GM10847 (cell line): ENCODE data around the gene PHLDA2.

Source experiments
- POLR2A ChIP-seq: IDR thresholded peaks from 2 replicates; pipeline ENCODE4 v1.6.1; 2011; ENCODE audit not compliant: insufficient read length; ENCODE audit errors: extremely low read depth

PHLDA2 gene

DNA sequence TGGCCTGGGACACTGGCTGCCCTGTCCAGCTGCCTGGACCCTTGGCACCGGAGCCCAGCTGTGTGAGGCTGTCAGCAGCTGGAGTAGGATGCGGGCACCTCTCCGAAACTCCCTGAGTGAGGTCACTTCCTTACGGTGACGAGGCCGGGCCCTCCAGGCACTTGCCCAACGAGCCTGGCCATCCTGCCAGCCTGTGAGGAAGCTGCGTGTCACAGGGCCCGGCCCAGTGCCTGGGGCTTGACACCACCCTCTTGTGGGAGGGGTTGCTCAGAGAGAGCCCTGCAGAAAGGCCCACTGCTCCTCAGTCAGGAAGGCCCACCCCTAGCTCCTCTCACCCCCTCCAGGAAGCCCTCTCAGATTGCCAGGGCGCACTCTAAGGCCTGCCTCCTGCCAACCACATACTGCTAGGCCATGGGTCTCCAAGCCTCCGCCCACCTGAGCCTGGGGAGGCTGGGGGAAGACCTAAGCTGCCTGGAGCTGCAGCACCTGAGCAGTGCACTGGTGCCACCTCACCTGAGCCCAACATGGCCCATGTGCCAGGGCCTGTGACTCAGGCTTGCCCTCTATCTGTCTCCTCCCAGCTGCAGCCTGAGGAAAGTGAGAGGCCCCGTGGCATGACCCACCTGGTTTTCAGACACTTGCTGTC lies 4.3 kb upstream of the PHLDA2 start:
- no peak for TF ChIP-seq POLR2A

DNA sequence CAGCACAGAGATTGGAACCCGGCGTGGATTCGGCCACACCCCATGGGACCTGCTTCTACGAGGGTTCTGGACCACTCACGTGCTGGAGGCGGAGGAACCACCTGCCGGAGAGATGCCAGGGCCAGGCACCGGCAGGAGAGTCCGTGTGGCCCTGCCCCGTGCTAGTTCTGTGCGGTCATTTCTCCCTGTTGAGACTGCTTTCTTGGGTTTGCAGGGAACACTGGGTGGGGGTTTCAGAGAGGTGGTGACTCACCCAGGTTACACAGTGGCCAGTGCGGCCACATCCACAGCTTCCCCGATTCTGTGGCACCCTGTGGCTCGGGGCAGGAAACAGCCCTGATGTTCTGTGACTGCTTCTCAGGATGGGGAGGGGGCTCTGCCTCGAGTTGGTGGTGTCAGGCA lies 3.6 kb upstream of the PHLDA2 start:
- TF ChIP-seq POLR2A = no peak

GRCh38 chr11:2931771-2932738 lies 2.8 kb upstream of the PHLDA2 start:
- TF ChIP-seq POLR2A = no peak

- TF ChIP-seq POLR2A = no peak
These were observed 2.2 kb upstream of the PHLDA2 start for GRCh38 chr11:2931420-2931746.

- no peak for TF ChIP-seq POLR2A
These were observed 1.6 kb upstream of the PHLDA2 start for GRCh38 chr11:2930704-2931419.

GRCh38 chr11:2929950-2930703 lies 907 bp upstream of the PHLDA2 start:
- TF ChIP-seq POLR2A = no peak

GRCh38 chr11:2929531-2929949 lies 320 bp upstream of the PHLDA2 start:
- TF ChIP-seq POLR2A = no peak

DNA sequence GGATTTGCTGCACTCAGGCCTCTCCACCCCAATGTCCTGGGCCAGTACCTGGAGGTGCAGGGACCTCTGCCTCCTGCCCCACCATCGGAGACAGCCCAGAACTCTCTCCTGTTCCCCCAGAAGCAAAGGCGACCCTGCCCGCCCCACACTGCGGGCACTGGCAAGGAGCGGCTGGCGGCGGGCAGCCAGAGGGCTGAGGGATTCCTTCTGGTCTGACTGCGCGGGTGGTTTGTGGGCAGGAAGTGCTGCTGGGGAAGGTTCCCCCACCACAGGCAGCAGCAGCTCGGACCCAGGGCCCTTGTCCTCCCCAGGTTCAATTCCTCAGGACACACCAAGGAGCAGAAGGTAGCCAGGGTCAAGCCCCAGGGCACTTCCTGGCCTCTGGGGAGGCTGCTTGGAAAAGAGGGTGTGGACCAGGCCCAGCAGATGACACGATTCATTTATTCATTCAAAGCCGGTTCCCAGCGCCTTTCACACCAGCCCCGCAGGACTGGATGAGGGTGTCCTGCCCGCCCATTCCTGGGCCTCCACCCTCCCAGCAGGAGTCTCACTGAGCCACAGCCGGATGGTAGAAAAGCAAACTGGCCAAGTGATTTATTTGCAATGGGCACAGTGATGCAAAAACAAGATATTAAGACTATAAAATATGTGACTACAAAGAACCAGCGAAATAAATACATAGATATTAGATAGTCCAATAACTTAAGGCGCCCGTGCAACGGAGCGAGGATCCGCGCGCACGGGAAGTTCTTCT lies 1.2 kb downstream of the PHLDA2 start:
- TF ChIP-seq POLR2A = no peak

DNA sequence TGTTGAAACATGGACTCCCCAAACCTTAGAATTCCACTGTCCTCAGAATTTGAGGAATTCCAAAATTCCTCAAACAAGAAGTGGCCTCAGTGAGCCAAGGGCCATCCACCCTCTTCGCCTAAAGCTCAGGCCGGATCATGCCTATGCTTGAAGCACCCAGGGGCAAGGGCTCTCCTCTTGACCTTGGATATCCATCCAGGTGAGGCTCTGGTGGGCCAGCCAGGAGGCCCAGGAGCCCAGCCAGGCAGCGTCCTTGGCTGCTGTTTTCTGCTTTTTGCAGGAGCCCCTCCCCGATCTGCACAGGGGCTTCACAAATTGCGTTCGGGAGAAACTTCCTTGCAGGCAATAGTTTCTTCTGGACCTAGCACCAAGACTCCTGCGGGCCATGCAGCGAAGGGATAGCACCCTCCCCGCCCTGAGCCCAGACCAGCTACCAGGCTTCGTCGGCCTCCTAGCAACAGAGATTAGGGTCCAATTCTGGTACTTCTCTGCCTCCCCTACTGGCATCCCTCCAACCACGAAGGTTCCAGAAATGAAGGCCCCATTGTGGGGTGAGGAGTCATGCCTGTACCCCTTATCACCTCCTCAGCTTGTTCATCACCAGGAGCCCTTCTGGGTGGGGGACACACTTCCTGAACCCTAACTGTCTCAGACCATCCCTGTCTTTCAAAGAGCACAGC lies 2.0 kb downstream of the PHLDA2 start:
- TF ChIP-seq POLR2A = no peak

- TF ChIP-seq POLR2A = no peak
These were observed 2.6 kb downstream of the PHLDA2 start for GRCh38 chr11:2926611-2927051.

DNA sequence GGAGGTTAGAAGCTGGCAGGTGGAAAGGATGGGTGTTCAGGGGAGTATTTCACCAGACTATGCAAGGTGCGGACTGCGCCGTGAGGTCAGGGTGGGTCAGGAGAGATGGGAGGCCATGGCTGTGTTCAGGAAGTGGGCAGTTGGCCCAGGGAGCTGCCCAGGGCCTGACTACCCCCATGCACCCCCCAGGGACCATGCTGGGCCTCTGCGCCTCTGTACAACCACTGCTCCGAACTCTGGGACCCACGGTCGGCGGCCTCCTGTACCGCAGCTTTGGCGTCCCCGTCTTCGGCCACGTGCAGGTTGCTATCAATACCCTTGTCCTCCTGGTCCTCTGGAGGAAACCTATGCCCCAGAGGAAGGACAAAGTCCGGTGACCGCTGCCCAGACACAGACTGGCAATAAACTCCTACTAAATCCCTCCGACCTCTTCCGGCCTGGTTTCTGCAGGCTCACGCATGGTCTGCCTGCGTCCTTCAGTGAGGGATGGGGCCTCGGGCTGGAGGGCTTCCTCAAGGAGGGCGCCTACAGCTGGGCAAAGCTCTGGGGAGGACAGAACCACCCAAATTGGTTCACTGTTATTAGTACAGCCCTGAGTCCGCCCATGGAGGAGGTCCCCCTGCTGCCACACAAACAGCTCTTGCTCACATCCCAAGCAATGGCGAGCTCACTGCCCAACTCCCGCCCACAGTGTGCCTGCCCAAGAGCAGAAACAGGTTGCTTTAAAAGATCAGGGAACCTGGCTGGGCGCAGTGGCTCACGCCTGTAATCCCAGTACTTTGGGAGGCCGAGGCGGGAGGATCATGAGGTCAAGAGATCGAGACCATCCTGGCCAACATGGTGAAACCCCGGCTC lies 4.2 kb downstream of the PHLDA2 start:
- TF ChIP-seq POLR2A = no peak

GRCh38 chr11:2924381-2924780 lies 4.8 kb downstream of the PHLDA2 start:
- no peak for TF ChIP-seq POLR2A
